KMS-11 (cell line): ENCODE measurements around the gene TSPEAR.
"Not testable (repeated sequence)": the region's sequence is repeated elsewhere in the genome, so short reads cannot be mapped to it uniquely, and the experiment has no call there.

Experiments
- H2AFZ ChIP-seq: fragments of 200-600 bp; sonication (generic); 2 replicates; pipeline ENCODE4 v1.6.1; 2016; ENCODE audit warnings: antibody characterized with exemption, mixed run types, low read depth
- H3K27ac ChIP-seq: fragments of 200-600 bp; sonication (generic); 2 replicates; pipeline ENCODE4 v1.6.1; 2016; ENCODE audit warnings: mild to moderate bottlenecking, mixed run types
- H3K27me3 ChIP-seq: fragments of 200-600 bp; sonication (generic); 2 replicates; pipeline ENCODE4 v1.6.1; 2017; ENCODE audit warnings: mild to moderate bottlenecking, low read depth, mixed run types, moderate library complexity; ENCODE audit not compliant: insufficient read depth
- H3K36me3 ChIP-seq: fragments of 200-600 bp; sonication (generic); 2 replicates; pipeline ENCODE4 v1.6.1; 2017; ENCODE audit warnings: mild to moderate bottlenecking, mixed run types; ENCODE audit not compliant: insufficient read depth
- H3K4me1 ChIP-seq: fragments of 200-600 bp; sonication (generic); 2 replicates; pipeline ENCODE4 v1.6.1; 2016; ENCODE audit warnings: mild to moderate bottlenecking, low read depth, mixed run types; ENCODE audit not compliant: poor library complexity, severe bottlenecking
- H3K4me2 ChIP-seq: fragments of 200-600 bp; sonication (generic); 2 replicates; pipeline ENCODE4 v1.7.0; 2016; ENCODE audit warnings: mild to moderate bottlenecking, mixed run types
- H3K4me3 ChIP-seq: fragments of 200-600 bp; sonication (generic); IDR thresholded peaks from 2 replicates; pipeline ENCODE4 v1.6.1; 2017; ENCODE audit warnings: low read depth, low read length, mixed read lengths; ENCODE audit not compliant: insufficient read depth
- H3K79me2 ChIP-seq: fragments of 200-600 bp; sonication (generic); 2 replicates; pipeline ENCODE4 v1.6.1; 2016; ENCODE audit warnings: low read depth, mixed run types; ENCODE audit not compliant: insufficient read depth
- H3K9ac ChIP-seq: fragments of 200-600 bp; sonication (generic); 2 replicates; pipeline ENCODE4 v1.6.1; 2016; ENCODE audit warnings: mild to moderate bottlenecking, mixed run types
- H4K20me1 ChIP-seq: fragments of 200-600 bp; sonication (generic); 2 replicates; pipeline ENCODE4 v1.6.1; 2016; ENCODE audit warnings: mild to moderate bottlenecking, mixed run types; ENCODE audit not compliant: insufficient read depth
- TF ChIP-seq, protein P1 (sequence below): fragments of 200-600 bp; sonication (generic); conservative IDR thresholded peaks from 2 replicates; pipeline ENCODE4 v1.6.1; 2017; ENCODE audit warnings: low read depth, mild to moderate bottlenecking, antibody characterized with exemption, low read length, moderate library complexity, mixed read lengths

The TSPEAR gene

DNA sequence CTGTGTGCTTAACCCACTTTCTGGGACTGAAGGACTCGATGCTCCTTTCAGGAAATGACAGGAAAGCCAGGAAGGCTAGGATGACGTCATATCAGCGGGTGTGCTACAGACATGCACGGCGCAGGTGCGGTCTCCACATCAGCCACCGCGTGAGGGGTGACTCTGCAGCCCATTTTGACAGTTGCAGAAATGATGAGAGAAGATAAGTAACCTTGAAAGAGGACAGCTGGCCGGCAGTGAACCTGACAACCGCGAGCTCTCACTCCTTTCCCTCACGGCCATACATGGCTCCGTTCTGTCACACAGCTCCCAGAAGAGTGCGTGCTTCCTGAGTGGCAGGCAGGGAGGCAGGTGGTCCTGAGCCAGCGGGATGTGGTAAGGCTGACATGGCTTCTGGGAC is 129.3 kb downstream of the TSPEAR start:
- H3K27me3 ChIP-seq, result peaks cover 48% of the 10 kb centered on the region; the same call in 1 of the 2 replicates
- H3K36me3 ChIP-seq, result no peaks in the 10 kb centered on the region

DNA sequence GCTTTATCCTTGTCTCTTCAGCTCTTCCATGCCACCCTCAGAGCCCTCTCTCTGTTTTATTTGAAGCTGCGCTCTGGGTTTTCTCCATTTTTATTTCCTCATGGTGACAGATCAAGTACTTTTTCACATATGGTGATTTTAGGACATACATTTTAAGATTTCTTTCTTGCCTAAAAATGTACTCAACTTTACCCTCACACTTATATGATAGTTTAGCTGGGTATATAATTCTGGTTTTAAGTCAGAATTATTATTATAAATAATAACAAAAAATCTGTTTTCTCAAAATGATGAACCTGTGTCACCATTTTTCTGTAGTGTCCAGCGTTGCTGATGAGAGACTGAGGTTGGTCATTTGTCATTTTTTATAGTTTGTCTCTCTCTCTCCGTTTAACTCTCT is 130.2 kb downstream of the TSPEAR start:
- Histone ChIP-seq H3K27me3 (peaks cover 50% of the 10 kb centered on the region; the same call in 1 of the 2 replicates), H3K9ac (no peak overlapping the region), H3K79me2 (no peaks in the 10 kb centered on the region), H3K27ac (no peak overlapping the region), H3K4me1 (no peaks in the 10 kb centered on the region), H3K4me2 (no peak overlapping the region), H4K20me1 (no peaks in the 10 kb centered on the region), H3K36me3 (no peaks in the 10 kb centered on the region), H2AFZ (no peak overlapping the region), H3K4me3 (no peak overlapping the region)
- TF ChIP-seq, protein P1, sequence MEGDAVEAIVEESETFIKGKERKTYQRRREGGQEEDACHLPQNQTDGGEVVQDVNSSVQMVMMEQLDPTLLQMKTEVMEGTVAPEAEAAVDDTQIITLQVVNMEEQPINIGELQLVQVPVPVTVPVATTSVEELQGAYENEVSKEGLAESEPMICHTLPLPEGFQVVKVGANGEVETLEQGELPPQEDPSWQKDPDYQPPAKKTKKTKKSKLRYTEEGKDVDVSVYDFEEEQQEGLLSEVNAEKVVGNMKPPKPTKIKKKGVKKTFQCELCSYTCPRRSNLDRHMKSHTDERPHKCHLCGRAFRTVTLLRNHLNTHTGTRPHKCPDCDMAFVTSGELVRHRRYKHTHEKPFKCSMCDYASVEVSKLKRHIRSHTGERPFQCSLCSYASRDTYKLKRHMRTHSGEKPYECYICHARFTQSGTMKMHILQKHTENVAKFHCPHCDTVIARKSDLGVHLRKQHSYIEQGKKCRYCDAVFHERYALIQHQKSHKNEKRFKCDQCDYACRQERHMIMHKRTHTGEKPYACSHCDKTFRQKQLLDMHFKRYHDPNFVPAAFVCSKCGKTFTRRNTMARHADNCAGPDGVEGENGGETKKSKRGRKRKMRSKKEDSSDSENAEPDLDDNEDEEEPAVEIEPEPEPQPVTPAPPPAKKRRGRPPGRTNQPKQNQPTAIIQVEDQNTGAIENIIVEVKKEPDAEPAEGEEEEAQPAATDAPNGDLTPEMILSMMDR, result no peak

More for the DNA sequence above, 129.3 kb downstream of the TSPEAR start:
- Histone ChIP-seq H3K4me2 (no peak overlapping the region), H3K4me3 (no peak overlapping the region), H3K79me2 (no peaks in the 10 kb centered on the region), H3K4me1 (no peaks in the 10 kb centered on the region), H4K20me1 (no peaks in the 10 kb centered on the region), H3K27ac (no peak overlapping the region), H2AFZ (no peak overlapping the region), H3K9ac (no peak overlapping the region)
- TF ChIP-seq, protein P1, result no peak

DNA sequence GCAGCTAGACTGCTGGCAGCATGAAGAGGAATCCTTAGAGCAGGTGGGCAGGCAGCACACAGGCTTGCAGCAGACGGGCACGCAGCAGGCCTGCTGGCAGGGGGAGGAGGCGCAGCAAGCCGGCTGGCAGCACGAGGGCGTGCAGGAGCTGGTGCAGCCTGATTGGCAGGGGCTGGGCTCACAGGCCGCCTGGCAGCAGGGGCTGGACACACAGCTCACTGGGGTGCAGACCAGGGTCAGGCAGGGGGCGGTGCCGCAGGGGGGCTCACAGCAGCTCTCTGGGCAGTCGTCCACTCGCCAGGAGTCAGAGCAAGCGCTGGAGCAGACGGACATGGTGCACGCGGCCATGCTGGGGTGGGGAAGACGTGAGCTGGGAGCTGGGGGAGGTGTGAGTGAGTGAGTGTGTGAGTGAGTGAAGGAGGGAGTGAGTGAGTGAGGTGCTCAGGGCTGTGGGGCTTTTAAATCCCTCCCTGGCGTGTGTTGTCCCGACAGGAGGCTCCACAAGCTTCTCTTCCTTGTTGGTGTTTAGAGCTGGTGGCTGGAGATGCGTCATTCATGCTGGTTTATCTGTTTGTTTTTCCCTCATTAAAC is 131.0 kb downstream of the TSPEAR start, which contains the start of gene KRTAP10-5:
KRTAP10-5 (minus strand) TSS at position 374 of the 591 bp plus-strand sequence; CDS start at position 348, 26 bp downstream.
- H3K9ac ChIP-seq, H3K4me2 ChIP-seq, H3K36me3 ChIP-seq, H2AFZ ChIP-seq, H3K27ac ChIP-seq, H3K4me3 ChIP-seq, H3K79me2 ChIP-seq, H4K20me1 ChIP-seq, H3K4me1 ChIP-seq: not testable (repeated sequence)
- H3K27me3 ChIP-seq, result peaks cover 46% of the 10 kb centered on the region; the same call in 1 of the 2 replicates

GRCh38 chr21:44579833-44580144 is 131.6 kb downstream of the TSPEAR start:
- Histone ChIP-seq H3K9ac (no peak overlapping the region), H3K4me2 (no peak overlapping the region), H3K4me3 (no peak overlapping the region), H3K36me3 (no peaks in the 10 kb centered on the region), H4K20me1 (no peaks in the 10 kb centered on the region), H2AFZ (no peak overlapping the region), H3K27me3 (peaks cover 47% of the 10 kb centered on the region; the same call in 1 of the 2 replicates), H3K79me2 (no peaks in the 10 kb centered on the region), H3K4me1 (no peaks in the 10 kb centered on the region), H3K27ac (no peak overlapping the region)
- TF ChIP-seq, protein P1, result no peak

DNA sequence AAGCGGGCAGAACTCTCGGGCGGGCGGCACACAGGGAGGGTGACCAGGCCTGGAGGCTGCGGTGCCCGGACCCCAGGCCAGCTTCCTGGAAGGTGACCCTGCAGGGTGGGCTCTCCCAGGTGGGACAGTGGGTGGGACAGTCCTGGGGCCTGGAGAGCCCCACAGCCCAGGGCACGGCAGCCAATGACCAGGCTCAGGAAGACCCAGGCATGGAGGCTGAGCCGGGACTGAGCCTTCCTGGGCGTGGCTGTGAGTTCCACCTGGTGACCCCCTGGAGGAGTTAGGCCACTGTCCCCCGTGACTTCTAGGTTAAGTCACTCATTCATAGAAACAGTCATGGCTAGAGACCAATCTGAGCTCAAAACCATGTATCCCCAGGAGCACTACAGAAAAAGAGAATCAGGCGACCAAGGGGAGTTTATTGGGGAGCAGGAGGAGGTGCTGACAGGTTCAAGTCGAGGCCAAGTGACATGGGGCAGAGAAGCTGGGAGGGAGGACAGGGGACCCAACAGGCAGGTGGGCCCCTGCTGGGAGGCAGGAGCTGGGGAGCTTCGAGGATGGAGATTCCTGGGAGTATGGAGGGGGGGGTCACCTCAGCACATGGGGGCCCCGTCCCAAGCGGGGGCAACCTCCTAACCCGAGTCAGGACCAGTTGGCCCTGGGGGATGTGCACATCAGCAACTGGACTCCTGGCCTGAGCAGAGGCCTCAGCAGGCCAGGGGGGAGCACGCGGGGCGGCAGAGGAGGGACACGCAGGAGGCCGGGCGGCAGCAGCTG is 132.1 kb downstream of the TSPEAR start:
- Histone ChIP-seq H3K4me3 (no peak overlapping the region), H2AFZ (no peak overlapping the region), H3K27me3 (peaks cover 50% of the 10 kb centered on the region; the same call in 1 of the 2 replicates), H3K27ac (no peak overlapping the region), H3K36me3 (no peaks in the 10 kb centered on the region), H3K4me2 (no peak overlapping the region), H3K4me1 (no peaks in the 10 kb centered on the region), H4K20me1 (no peaks in the 10 kb centered on the region), H3K9ac (no peak overlapping the region), H3K79me2 (no peaks in the 10 kb centered on the region)
- TF ChIP-seq, protein P1, result no peak
